ENCODE data around the gene KSR2.

GRCh38 chr12:117580718-117581062 lies 388.1 kb downstream of the KSR2 start:
- no peak for TF ChIP-seq GATA3 (IDR thresholded peaks at IDR 0.05; ENCODE audit: low read depth, low read length)
- TF ChIP-seq GATA2 (IDR thresholded peaks at IDR 0.05; ENCODE audit: low read depth, low read length) = no peak
